K562 (cell line): Measurements from ENCODE around the gene PYDC1.

Experiments
- EZH2 ChIP-seq: IDR thresholded peaks from 2 replicates; pipeline ENCODE4 v1.6.1; 2012; ENCODE audit warnings: low read depth, mild to moderate bottlenecking, inconsistent platforms, low read length, borderline replicate concordance
- RFX5 ChIP-seq: IDR thresholded peaks from 2 replicates; pipeline ENCODE4 v1.6.1; 2011; ENCODE audit warnings: low read depth, mild to moderate bottlenecking, improper control_type of control experiment, low read length
- SP1 ChIP-seq: sonication (generic); formaldehyde crosslinking; IDR thresholded peaks from 2 replicates; pipeline ENCODE4 v1.8.1; 2022; ENCODE audit warnings: mild to moderate bottlenecking, missing genetic modification reagents
- TAF1 ChIP-seq: IDR thresholded peaks from 2 replicates; pipeline ENCODE4 v1.6.1; 2011; ENCODE audit warnings: mild to moderate bottlenecking, low read length, moderate library complexity; ENCODE audit not compliant: insufficient read depth, control insufficient read depth, severe bottlenecking; ENCODE audit errors: extremely low read depth
- TF ChIP-seq, protein P1 (sequence below): fragments of 150-350 bp; IDR thresholded peaks from 2 replicates; pipeline ENCODE4 v1.6.1; 2014; ENCODE audit warnings: low read depth, mild to moderate bottlenecking, low read length, borderline replicate concordance
- TF ChIP-seq, protein P2 (sequence below), 3 experiments: IDR thresholded peaks in 2 of 3; conservative IDR thresholded peaks in 1 of 3; 2 replicates each; pipeline ENCODE4 v1.5.1; 2011 to 2012; ENCODE audit warnings: low read length in 3 of 3, mild to moderate bottlenecking in 3 of 3, control low read depth in 2 of 3, improper control_type of control experiment in 1 of 3, inconsistent platforms in 1 of 3, low read depth in 1 of 3, mixed read lengths in 1 of 3, moderate library complexity in 1 of 3; ENCODE audit not compliant: insufficient read depth in 2 of 3

DNA sequence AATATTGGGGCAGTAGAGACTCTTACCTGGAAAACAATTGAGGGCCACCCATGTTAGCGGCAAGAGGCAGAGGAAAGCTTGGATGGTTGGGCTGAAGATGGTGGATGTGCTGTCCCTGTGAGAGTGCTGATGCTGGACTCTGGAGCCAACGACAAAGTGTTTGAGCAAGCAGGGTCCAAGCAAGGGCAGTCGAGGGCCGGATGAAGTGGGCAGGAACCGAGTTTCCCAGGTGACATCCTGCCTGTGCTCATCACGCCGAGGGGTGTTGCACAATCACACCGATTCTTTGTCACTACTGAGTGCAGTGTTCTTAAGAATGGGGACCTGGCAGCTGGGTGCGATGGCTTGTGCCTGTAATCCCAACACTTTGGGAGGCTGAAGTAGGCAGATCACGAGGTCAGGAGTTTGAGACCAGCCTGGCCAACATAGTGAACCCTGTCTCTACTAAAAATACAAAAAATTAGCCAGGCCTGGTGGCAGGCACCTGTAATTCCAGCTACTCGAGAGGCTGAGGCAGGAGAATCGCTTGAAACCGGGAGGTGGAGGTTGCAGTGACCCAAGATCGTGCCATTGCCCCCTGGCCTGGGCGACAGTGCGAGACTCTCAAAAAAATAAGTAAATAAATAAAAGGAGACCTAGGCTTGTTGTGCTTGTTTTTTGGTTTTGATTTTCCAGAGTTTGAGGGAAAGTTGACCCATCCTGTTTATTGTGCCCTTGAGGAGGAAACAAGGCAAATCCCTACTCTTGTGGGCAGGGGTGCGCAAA is 20.4 kb downstream of the PYDC1 start:
- TF ChIP-seq, protein P1, sequence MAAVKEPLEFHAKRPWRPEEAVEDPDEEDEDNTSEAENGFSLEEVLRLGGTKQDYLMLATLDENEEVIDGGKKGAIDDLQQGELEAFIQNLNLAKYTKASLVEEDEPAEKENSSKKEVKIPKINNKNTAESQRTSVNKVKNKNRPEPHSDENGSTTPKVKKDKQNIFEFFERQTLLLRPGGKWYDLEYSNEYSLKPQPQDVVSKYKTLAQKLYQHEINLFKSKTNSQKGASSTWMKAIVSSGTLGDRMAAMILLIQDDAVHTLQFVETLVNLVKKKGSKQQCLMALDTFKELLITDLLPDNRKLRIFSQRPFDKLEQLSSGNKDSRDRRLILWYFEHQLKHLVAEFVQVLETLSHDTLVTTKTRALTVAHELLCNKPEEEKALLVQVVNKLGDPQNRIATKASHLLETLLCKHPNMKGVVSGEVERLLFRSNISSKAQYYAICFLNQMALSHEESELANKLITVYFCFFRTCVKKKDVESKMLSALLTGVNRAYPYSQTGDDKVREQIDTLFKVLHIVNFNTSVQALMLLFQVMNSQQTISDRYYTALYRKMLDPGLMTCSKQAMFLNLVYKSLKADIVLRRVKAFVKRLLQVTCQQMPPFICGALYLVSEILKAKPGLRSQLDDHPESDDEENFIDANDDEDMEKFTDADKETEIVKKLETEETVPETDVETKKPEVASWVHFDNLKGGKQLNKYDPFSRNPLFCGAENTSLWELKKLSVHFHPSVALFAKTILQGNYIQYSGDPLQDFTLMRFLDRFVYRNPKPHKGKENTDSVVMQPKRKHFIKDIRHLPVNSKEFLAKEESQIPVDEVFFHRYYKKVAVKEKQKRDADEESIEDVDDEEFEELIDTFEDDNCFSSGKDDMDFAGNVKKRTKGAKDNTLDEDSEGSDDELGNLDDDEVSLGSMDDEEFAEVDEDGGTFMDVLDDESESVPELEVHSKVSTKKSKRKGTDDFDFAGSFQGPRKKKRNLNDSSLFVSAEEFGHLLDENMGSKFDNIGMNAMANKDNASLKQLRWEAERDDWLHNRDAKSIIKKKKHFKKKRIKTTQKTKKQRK, result no peak
- no peak for TF ChIP-seq TAF1
- no peak for TF ChIP-seq SP1 (CRISPR knock-in tag)
- TF ChIP-seq, protein P2, sequence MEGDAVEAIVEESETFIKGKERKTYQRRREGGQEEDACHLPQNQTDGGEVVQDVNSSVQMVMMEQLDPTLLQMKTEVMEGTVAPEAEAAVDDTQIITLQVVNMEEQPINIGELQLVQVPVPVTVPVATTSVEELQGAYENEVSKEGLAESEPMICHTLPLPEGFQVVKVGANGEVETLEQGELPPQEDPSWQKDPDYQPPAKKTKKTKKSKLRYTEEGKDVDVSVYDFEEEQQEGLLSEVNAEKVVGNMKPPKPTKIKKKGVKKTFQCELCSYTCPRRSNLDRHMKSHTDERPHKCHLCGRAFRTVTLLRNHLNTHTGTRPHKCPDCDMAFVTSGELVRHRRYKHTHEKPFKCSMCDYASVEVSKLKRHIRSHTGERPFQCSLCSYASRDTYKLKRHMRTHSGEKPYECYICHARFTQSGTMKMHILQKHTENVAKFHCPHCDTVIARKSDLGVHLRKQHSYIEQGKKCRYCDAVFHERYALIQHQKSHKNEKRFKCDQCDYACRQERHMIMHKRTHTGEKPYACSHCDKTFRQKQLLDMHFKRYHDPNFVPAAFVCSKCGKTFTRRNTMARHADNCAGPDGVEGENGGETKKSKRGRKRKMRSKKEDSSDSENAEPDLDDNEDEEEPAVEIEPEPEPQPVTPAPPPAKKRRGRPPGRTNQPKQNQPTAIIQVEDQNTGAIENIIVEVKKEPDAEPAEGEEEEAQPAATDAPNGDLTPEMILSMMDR (IDR thresholded peaks at IDR 0.05 in 2 of 3, conservative IDR thresholded peaks at IDR 0.05 in 1 of 3; ENCODE audit: insufficient read depth in 2 of 3, low read depth in 1 of 3, low read length in 3 of 3), result no peak
- TF ChIP-seq RFX5, result no peak
- no peak for TF ChIP-seq EZH2
